Osteocyte (in vitro differentiated cells): ENCODE measurements around the gene F5. TPM values are rescaled to one million over a fixed set of nuclear protein-coding genes. Genes with fewer than 3 reads are reported as not detected.

Source experiments
- DNase-seq: peaks from one replicate; pipeline ENCODE4 v3.0.0; 2021; ENCODE audit warnings: mixed read lengths; ENCODE audit not compliant: unreplicated experiment; ENCODE audit errors: extremely low spot score
- H3K27ac Mint-ChIP-seq: one replicate; pipeline ENCODE4 v1.8.0; 2021; ENCODE audit warnings: mild to moderate bottlenecking, mixed read lengths; ENCODE audit not compliant: unreplicated experiment
- H3K27me3 Mint-ChIP-seq: one replicate; pipeline ENCODE4 v1.8.0; 2021; ENCODE audit warnings: mixed read lengths; ENCODE audit not compliant: unreplicated experiment
- H3K36me3 Mint-ChIP-seq: one replicate; pipeline ENCODE4 v1.8.0; 2021; ENCODE audit warnings: mixed read lengths; ENCODE audit not compliant: unreplicated experiment
- H3K4me1 Mint-ChIP-seq: one replicate; pipeline ENCODE4 v1.8.0; 2021; ENCODE audit warnings: mixed read lengths; ENCODE audit not compliant: unreplicated experiment
- H3K4me3 Mint-ChIP-seq: one replicate; pipeline ENCODE4 v1.8.0; 2021; ENCODE audit warnings: mild to moderate bottlenecking, moderate library complexity, mixed read lengths; ENCODE audit not compliant: unreplicated experiment
- H3K9me3 Mint-ChIP-seq: one replicate; pipeline ENCODE4 v1.8.0; 2021; ENCODE audit warnings: mixed read lengths; ENCODE audit not compliant: unreplicated experiment
- CTCF ChIP-seq: fragments of 200-600 bp; sonication (generic); IDR thresholded peaks from 2 replicates; pipeline ENCODE4 v1.5.0; 2021; ENCODE audit warnings: antibody characterized with exemption, mild to moderate bottlenecking, moderate library complexity
- total RNA-seq: library from RNA; stranded (reverse); gene quantifications from 2 replicates; pipeline ENCODE4 v1.2.1, GENCODE V29; 2021

Gene F5
- total RNA-seq, 1 donor from 2014 or later: not detected

- Mint-ChIP-seq H3K27ac (no peak overlapping the region), H3K27me3 (no peaks in the 10 kb centered on the region), H3K9me3 (no peaks in the 10 kb centered on the region), H3K4me3 (no peak overlapping the region), H3K36me3 (no peaks in the 10 kb centered on the region), H3K4me1 (no peaks in the 10 kb centered on the region)
- no peak for TF ChIP-seq CTCF
- DNase-seq: no peak
Measured at GRCh38 chr1:169624912-169625311, 38.6 kb upstream of the F5 start.

DNA sequence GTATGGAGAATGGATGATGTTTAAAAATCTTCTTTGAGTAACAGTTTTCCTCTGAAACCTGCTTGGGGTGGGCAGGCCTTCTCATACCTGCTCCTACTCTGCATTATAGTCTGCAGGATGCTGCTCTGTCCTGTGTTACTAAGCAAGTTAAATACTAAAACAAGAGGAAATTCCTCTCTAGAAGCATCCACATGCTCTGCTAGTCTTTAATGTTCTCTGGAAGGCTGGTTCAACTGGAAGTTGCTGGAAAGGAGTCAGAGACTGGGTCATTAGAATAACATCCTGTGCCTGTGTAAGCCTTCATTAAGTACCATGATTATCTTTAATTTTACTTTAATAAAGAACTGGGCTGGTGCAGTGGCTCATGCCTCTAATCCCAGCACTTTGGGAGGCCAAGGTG lies 37.8 kb upstream of the F5 start:
- H3K9me3 Mint-ChIP-seq: no peaks in the 10 kb centered on the region
- no peak for DNase-seq
- TF ChIP-seq CTCF: no peak
- no peak overlapping the region for H3K4me3 Mint-ChIP-seq
- H3K27me3 Mint-ChIP-seq: no peaks in the 10 kb centered on the region
- H3K27ac Mint-ChIP-seq: no peak overlapping the region
- no peaks in the 10 kb centered on the region for H3K36me3 Mint-ChIP-seq
- H3K4me1 Mint-ChIP-seq: no peaks in the 10 kb centered on the region

DNA sequence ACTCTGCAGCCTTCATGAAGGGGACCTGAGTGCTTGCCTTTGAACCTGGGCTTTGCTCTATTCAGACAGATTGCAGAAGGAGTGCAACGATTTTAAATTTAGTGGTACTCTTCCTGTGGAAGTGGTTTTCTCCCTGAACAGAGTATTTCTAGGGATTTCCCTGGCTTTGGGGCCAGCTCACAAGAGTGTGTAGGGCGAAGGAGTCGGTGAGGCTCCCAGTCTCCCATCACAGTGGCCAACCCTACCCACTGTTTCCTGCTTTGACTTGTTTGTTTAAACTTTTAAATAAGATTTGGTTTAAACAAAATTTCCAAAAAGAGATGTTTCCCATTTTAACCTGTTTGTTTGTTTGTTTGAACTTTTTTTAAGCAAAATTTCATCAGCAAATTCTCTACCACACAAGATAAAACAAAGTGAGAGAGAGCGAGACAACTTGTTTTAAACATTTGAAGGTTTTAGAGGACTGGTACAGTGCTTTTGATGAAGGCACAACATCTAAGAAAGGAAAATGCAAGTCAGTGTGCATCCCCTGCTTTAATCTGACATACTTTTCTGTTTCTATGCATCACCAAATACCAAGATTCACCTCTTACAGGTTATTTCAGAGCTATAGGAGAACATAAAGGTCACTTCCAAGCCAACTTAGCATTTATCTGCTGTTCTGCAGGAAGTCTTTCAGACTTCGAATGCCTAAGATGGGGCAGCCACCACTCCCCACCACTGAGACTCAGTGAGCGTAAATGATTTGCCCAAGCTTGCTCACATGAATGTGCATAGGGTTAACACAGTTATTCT lies 37.0 kb upstream of the F5 start:
- no peak for DNase-seq
- no peaks in the 10 kb centered on the region for H3K9me3 Mint-ChIP-seq
- H3K27ac Mint-ChIP-seq: no peak overlapping the region
- H3K4me3 Mint-ChIP-seq: no peak overlapping the region
- no peaks in the 10 kb centered on the region for H3K36me3 Mint-ChIP-seq
- H3K27me3 Mint-ChIP-seq: no peaks in the 10 kb centered on the region
- H3K4me1 Mint-ChIP-seq: no peaks in the 10 kb centered on the region
- TF ChIP-seq CTCF: no peak

GRCh38 chr1:169620565-169620964 lies 34.3 kb upstream of the F5 start:
- Mint-ChIP-seq H3K36me3 (no peaks in the 10 kb centered on the region), H3K9me3 (no peaks in the 10 kb centered on the region), H3K4me3 (no peak overlapping the region)

GRCh38 chr1:169618367-169618766 lies 32.1 kb upstream of the F5 start:
- Mint-ChIP-seq H3K36me3 (no peaks in the 10 kb centered on the region), H3K9me3 (no peaks in the 10 kb centered on the region), H3K4me3 (no peak overlapping the region), H3K4me1 (no peaks in the 10 kb centered on the region), H3K27ac (no peak overlapping the region), H3K27me3 (no peaks in the 10 kb centered on the region)
- no peak for TF ChIP-seq CTCF
- DNase-seq: no peak

More at GRCh38 chr1:169620565-169620964, 34.3 kb upstream of the F5 start:
- no peaks in the 10 kb centered on the region for H3K4me1 Mint-ChIP-seq
- no peaks in the 10 kb centered on the region for H3K27me3 Mint-ChIP-seq
- H3K27ac Mint-ChIP-seq: no peak overlapping the region
- TF ChIP-seq CTCF: no peak
- DNase-seq: no peak
